HPDE6-E6E7 (cell line): ENCODE results near the gene PPDPF.
"Not testable (repeated sequence)": the region's sequence is repeated elsewhere in the genome, so short reads cannot be mapped to it uniquely, and the experiment has no call there.

Source experiments
- DNase-seq: peaks from one replicate; pipeline ENCODE4 v3.0.0; 2011; ENCODE audit warnings: missing footprints; ENCODE audit errors: extremely low spot score

PPDPF gene

DNA sequence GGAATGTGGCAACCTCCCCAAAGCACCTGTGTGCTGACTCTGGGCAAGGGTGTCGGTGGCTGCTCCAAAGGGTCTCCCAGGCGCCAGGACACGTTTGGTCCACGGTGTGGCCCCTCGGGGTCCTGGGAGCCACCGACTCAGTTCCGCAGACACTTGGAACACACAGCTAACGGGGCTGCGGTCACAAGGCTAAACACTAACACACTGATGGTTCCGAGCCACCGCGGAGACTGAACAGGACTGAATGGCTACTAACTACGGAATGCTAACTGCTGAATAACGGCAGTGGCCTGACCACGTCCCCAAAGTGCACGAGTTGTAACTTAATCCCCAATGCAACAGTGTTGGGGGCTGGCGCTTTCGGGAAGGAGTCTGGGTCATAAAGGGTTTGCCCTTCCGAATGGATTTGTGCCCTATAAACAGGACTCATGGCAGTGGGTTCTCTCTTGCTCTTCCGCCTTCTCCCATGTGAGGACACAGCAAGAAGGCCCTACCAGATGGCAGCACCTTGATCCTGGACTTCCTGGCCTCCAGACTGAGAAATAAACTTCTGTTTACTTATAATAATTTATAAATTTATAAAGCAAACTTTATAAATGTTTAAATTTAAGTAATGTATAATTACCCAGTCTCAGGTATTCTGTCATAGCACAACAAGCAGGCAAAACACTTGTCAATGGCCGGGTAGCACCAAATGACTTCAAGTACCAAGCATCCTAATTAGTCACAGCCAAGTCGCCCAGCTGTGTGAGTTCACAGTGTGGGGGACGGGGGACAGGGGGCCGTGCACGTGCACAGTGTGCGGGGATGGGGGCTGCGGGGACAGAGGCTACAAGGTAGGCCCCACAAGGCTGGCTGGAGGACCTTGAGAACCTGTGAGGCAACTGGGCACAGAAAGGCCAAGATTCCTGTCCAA lies 19.4 kb upstream of the PPDPF start:
- no peak for DNase-seq

DNA sequence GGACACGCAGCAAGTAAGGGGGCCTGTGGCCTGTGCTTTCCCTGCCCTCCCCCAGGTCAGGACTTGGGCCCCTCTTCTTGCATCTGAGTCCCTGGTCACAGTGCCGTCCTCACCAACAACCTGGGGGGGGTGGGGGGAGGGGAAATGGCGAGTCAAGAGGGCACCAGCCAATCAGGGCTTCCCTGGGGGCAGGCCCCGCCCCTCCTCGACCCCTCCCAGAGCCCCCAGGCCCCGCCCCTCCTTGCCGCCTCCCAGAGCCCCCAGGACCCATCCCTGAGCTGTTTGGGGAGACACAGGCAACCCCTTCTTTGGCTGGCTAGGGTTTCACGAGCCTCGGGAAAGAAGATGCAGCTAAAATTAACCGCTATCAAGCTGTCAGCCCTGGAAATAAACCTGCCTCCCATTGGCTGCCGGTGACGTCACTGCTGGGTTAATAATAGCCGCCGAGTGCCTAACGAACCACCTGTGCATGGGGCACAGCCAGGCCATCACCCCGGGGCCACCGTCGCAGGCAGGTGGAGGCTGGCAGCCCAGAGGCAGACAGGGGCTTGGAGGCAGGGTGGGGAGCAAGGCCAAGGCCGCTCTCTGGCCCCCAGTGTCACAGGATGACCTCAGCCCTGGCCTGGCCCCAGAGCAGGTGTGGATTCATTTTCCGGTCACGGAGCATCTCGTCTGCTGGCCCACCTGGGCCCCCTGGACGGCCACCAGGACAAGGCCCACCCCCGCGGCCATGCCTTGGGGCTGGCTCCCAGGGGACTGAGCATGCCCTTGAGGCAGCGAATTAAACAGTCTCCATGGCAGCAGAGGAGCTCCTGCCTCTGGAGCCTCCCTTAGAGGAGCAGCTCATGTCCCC lies 18.5 kb upstream of the PPDPF start:
- DNase-seq, result peak; percentile 62

DNA sequence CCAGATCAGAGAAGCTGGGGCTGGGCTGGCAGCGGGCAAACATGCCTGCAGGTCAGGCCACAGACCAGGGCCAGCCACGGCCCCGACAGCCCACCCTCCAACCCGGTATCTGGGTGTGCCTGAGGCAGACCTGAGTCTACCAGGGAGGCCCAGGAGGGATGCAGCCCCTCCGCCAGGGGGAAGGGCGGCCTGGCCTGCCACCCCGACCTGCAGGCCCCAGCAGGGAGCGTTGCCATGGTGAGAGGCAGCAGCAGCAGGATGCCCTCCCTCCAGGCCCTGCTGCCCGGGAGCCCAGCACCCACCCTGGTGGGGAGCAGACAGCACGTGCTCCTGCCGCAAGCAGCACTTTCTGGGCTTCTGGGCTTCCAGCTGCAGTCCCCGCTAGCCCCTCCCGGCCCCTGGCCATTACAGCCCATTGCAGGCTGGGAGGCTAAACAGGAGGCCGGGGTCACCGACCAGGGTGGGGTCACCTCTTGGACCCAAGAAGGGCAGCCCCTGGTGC lies 17.8 kb upstream of the PPDPF start:
- no peak for DNase-seq

DNA sequence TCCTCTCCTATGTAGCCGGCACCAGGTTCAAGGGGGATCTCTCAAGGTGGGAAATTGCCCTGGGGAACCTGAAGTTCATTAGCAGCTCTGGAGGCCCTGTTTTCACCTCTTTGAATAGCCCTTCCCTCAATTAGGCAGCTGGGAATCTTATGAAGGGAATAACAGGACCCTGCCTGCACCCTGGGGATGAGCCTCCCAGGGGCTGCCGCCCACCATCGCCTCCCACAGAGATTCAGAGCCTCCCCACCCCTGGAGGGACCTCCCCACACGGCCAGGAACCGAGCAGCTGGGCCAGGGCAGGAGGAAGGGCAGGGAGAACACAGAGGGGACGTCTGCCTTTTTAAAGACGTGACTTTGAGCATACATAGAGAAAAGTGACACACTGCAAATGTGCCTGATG lies 17.0 kb upstream of the PPDPF start:
- no peak for DNase-seq

DNA sequence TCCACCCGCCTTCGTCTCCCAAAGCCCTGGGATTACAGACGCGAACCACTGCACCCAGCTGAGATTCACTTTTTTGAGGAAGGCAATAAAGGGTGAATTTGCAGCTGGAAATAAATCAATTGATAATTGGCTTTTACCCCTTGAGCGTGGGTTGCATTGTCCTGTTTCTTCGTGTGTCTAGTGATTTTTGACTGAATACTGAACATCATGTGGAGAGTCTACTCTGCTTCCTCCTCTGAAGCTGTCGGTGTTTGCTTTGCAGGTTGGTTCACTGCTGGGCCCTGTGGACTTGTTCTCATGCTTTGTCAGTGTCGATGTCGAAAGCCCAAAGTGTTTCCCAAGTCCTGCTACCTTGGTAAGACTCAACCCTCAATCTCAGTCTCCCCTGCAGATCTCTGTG lies 15.9 kb upstream of the PPDPF start:
- DNase-seq, result no peak

DNA sequence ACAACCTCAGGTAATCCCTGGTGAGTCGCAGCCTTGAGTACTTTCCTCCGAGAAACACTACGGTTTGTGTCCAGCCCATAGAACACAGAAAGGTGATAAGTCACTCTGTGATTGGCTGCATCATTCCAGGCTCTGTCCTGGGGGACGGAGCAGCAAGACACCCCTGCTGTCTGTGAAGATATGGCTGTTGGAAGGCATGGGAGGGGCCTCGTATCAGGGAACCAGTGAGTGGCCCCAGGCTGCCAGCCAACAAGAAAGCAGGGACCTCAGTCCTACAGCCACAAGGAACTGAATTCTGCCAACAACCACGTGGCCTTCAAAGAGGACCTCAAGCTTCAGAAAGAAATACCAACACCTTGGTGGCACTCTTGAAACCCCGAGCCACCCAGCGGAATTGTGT lies 15.3 kb upstream of the PPDPF start:
- no peak for DNase-seq

DNA sequence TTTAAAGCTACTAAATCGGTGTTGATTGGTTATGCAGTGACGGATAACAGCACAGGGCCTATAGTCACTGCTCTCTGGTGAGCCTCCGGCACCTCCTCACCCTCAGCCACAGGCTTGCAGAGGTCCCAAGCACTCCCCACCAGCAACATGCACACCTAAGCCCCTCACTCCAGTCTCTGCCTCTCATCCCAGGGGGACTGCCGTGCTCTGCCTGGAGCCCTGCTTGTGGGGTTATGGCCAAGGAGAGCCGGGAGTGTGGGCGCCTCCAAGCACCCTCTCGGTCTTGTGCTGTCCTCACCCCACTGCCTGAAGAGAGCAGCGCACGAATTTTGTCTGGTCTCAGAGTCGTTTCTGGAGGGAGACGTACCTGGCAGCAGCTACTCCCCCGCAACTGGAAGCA lies 14.8 kb upstream of the PPDPF start:
- no peak for DNase-seq

DNA sequence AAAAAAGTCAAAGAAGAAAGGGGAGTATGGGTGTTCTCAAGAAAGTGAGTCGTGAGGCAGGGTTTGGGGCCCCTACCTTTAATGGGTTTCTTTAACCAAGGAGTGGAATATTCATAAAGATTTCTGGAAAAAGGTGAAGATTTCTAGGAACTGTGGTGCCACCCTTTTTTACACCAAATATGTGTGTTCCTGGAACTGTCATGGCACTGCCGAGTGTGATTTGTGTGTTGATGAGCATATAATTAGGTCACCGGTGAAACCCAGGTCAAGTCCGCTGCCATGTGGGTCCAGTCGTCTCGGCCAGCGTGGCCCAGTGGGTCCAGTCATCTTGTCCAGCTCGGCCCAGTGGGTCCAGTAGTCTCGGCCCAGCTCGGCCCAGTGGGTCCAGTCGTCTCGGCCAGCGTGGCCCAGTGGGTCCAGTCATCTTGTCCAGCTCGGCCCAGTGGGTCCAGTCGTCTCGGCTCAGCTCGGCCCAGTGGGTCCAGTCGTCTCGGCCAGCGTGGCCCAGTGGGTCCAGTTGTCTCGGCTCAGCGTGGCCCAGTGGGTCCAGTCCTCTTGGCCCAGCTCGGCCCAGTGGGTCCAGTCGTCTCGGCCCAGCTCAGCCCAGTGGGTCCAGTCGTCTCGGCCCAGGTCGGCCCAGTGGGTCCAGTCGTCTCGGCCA lies 13.4 kb upstream of the PPDPF start:
- DNase-seq, result no peak

DNA sequence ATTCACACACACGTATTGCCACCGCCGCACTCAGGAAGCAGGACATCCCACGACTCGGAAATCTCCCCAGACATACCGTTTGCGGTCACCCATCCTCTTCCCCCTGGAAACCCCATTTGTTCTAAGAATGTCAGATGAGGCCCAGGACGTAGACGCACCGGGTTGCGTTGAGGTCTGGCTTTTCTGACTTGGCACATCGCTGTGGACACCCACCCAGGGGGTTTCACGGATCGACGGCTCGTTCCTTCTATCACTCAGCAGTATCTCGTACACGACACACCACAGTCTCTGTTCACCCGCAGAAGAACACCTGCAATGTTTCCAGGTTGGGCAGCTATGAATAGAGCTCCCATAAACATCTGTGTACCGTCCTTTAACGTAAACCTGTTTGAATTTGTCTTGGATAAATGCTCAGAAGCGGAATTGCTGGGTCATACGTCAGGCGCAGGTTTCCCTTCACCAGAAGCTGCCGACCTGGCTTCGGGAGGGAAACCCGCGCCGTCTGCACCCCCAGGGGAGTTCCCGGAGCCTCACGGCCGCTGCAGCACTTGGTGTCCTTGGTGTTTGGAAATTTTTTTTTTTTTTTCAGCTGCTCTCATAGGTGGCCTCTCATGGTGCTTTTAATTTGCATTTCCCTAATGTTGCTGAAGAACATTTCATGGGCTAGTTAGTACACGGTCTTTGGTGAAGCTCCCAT lies 12.3 kb upstream of the PPDPF start:
- DNase-seq, result no peak

DNA sequence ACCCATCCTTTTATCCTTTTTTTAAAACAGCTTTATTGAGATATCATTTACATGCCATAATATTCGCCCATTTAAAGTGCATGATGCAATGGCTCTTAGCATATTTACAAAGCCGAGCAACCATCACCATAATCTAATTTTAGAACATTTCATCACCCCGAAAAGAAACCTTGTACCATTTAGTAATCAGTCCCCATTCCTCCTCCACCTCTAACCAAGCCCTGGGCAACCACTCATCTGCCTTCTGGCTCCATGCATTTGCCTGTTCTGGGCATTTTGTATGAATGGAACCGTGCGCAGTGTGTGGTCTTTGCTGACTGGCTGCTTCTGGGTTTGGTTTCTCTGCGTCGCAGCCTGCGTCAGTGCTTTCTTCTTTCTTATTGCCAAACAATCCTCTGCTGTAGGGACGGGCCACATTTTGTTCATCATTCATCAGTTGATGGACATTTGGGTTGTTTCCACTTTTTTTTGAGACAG lies 11.4 kb upstream of the PPDPF start:
- no peak for DNase-seq

DNA sequence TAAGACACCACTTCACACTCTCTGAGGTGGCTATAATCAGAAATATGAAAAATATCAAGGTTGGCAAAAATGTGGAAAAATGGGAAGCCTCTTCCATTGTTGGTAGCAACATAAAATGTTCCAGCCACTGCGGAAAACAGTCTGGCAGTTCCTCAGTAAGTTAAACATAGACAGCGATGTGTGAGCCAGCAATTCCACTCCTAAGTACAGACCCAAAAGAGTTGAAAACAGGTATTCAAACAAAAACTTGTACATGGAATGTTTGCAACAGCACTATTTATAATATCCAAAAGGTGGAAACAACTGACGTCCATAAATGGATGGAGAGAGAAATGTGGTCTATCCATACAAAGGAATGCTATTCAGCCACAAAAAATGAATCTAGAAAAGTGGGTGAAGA lies 7.4 kb upstream of the PPDPF start:
- no peak for DNase-seq

DNA sequence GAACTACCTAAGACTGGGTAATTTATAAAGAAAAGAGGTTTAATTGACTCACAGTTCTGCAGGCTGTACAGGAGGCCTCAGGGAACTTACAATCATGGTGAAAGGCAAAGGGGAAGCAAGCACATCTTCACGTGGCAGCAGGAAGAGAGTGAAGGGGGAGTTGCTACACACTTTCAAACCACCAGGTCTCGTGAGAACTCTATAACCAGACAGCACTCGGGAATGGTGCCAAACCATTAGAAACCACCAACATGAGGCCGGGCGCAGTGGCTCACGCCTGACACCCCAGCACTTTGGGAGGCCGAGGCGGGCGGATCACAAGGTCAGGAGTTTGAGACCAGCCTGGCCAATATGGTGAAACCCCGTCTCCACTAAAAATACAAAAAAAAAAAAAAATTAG lies 6.0 kb upstream of the PPDPF start:
- DNase-seq, result not testable (repeated sequence)

DNA sequence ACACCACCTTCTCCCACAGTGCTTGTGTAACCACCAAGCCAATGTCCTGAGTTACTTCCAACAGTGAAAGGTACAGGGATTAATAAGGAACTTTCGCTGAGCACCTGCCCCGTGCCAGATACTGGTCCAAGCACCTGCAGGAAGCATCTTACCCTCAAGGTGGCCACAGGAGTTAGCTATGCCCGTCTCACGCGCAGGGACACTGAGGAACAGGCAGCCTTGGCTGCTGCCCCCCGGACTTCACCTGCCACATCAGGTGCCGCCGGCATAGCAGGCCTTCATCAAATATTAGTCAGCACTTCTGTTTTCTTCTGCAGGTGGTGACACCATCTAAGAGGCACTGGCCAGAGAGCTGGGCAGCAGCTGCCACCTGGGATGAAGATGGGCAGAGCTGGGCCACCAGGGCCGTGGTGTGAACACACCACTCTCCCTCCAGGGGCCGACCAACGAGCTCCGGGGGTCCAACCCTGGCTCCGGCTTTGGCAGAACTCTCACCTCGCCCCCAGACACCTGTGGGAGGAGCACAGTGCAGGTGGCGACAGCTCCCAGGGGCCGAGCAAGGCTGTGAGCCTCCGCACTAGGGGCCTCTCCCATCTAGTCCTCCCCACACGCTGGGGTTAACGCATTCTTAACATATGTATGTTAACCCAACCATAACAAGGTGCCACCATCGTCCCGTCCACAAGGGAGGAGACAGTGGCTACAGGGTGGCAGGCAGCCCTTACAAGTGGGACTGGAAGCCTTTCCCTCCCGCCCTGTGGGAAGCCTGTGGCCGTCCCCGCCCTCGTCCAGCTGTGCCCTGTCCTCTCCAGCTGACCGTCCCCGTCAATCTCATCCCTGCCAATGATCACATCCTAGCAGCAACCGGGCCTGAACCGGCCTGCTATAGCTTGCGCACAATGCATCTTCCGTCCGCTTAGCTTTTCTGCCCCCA lies 2.9 kb upstream of the PPDPF start:
- DNase-seq, result no peak

DNA sequence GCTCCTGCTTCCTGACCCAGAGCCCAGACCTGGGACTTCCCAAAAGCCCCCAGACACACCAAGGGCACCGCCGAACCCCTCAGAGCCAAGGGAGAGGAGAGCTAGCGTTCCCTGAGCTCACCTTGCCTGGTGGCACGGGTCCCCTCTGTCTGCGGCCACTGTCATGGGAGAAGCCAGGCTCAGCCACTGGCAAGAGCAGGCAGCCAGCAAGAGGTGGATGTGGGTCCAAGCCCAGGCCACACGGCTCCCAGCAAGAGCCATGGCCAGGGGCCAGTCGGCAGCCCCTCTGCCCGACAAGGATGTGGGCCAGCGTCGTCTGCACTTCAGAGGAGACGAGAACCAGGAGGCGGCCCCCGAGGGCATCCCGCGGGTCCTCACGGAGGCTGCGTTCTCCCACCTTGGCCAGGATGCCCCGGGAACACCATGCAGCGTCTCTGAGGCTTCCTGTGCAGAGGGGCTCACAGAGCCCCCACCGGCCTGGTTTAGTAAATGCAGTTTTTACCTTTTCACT lies 2.2 kb upstream of the PPDPF start:
- DNase-seq, result no peak

DNA sequence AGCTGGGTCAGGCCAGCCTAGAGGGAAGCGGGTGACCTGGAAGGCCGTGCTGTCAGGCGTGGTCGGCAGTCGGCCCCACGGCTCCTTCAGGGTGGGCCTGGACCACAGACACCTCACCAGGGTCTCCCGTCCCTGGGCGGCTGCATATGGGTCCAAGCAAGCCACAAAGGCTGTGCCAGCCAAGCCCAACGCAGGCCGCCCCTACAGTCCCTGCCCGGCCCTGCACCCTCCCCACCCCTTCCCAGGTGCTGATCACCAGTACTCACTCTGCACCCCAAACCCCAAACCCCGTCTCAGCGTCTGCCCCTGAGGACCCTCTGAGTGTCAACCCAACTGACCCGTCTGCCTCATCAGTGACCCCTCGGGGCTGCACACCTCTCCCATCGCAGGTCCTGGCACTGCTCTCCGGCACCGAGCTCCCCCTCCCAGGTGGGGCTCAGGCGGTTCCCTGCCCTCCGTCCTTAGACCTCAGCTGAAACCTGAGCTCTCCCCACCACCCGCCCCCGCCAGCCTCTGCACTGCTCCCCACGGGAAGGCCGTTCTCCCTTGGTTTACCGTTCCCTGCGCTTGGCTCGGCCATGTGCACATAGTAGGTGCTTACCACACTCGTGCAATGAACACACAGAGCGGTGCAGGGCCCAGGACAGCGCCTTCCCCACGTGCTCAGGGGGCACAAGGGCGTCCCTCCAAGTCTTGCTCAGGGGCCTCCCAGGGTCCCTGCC lies 1.5 kb upstream of the PPDPF start:
- DNase-seq, result no peak

DNA sequence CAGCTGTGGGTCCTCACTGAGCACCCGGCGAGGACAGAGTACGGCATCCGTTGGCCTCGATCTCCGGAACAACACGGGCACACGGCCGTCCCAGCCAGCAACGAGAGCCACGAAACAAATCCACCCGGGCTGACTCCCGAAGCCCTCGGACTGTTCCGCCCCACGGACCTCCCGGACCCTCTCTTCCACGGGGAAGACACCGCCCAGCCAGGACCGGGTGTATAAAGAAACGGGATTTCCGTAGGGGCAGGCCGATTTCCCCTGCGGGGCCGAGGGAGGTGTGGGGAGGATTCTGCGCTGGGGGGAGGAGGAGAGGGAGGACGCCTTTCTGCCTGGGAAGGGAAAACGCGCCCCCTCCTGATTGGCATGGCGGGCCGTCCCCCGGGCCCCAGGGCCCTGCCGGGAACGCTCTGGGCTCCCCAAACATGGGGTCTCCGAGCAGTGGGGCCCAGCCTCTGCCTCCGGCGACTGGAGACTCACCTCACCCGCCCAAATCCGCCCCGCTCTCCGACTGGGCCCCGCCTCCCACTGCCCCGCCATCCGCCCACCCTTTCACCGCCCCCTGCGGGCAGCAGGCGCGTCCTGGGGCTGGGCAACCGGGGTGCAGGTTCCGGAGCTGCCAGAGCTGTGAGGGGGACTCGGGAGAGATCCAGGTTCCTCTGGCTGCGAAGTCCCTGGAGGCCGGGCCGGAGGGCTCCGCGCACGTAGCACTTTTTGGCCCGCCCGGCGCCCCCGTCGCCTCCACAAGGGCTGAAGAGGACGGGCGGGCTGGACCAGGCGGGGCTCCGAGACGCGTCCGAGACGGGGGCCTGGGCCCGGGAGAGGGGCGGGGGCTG lies 679 bp upstream of the PPDPF start:
- DNase-seq, result peak; percentile 72

DNA sequence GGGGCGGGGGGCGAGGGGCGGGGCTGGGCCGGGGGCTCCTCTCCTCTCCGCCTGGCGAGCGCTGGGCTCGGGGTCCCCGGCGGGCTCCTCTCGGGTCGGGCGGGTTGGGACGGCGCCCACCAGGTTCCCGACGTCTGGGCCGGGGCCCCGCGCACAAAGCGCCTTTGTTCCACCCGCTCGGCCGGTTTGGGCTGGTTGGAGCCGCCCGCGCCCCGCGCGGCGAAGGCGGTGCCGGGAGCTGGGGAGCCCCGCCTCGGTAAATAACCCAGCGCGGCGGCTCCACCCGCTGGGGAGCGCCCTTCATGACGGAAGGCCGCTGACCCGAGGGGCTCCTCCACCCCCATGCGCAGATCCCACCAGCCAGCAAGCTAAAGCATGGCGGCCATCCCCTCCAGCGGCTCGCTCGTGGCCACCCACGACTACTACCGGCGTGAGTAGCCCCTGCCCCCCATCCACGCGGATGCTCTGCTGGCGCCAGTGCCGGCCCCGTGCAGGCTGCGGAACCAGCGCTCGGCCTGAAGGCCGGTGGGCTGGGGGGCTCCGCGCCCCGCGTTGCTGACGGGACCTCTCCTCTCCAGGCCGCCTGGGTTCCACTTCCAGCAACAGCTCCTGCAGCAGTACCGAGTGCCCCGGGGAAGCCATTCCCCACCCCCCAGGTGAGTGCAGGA lies 503 bp downstream of the PPDPF start:
- peak; percentile 83 for DNase-seq

DNA sequence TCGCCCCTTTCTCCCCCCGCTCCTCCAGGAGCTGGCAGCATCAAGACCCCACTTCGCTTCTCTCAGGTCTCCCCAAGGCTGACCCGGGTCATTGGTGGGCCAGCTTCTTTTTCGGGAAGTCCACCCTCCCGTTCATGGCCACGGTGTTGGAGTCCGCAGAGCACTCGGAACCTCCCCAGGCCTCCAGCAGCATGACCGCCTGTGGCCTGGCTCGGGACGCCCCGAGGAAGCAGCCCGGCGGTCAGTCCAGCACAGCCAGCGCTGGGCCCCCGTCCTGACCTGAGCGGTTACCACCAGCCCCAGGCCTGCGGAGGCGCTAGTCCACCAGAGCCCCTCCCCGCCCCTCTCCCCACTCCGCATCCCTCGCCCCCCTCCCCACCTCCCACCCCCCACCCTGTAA lies 1.0 kb downstream of the PPDPF start:
- no peak for DNase-seq
